Measurements from ENCODE around the gene STIM1. TPM values are rescaled to one million over a fixed set of nuclear protein-coding genes. Genes with fewer than 3 reads are reported as not detected.

STIM1 gene
- total RNA-seq, 1 donor from 2014 or later, result 9.6 TPM

- Mint-ChIP-seq H3K4me3 (ENCODE audit: unreplicated experiment) (no peak overlapping the region), H3K4me1 (ENCODE audit: low read depth, unreplicated experiment) (no peaks in the 10 kb centered on the region), H3K9me3 (ENCODE audit: unreplicated experiment) (no peaks in the 10 kb centered on the region), H3K36me3 (ENCODE audit: unreplicated experiment) (no peaks in the 10 kb centered on the region), H3K27me3 (ENCODE audit: unreplicated experiment) (peaks cover 1% of the 10 kb centered on the region), H3K27ac (ENCODE audit: unreplicated experiment) (no peak overlapping the region)
- no peak for TF ChIP-seq CTCF (IDR thresholded peaks at IDR 0.05; ENCODE audit: partially characterized antibody, unreplicated experiment)
- no peak for DNase-seq
Observed at GRCh38 chr11:4084406-4085125, 229.1 kb downstream of the STIM1 start.

- DNase-seq, result no peak
- no peak for TF ChIP-seq CTCF (IDR thresholded peaks at IDR 0.05; ENCODE audit: partially characterized antibody, unreplicated experiment)
- Mint-ChIP-seq H3K27ac (ENCODE audit: unreplicated experiment) (no peak overlapping the region), H3K36me3 (ENCODE audit: unreplicated experiment) (no peaks in the 10 kb centered on the region), H3K4me1 (ENCODE audit: low read depth, unreplicated experiment) (no peaks in the 10 kb centered on the region), H3K9me3 (ENCODE audit: unreplicated experiment) (no peaks in the 10 kb centered on the region), H3K4me3 (ENCODE audit: unreplicated experiment) (no peak overlapping the region), H3K27me3 (ENCODE audit: unreplicated experiment) (peaks cover 3% of the 10 kb centered on the region)
Observed at GRCh38 chr11:4085575-4085974, 230.1 kb downstream of the STIM1 start.

GRCh38 chr11:4086575-4087353, 231.3 kb downstream of the STIM1 start:
- Mint-ChIP-seq H3K27me3 (ENCODE audit: unreplicated experiment) (peaks cover 6% of the 10 kb centered on the region), H3K36me3 (ENCODE audit: unreplicated experiment) (no peaks in the 10 kb centered on the region), H3K27ac (ENCODE audit: unreplicated experiment) (no peak overlapping the region), H3K4me3 (ENCODE audit: unreplicated experiment) (no peak overlapping the region), H3K9me3 (ENCODE audit: unreplicated experiment) (no peaks in the 10 kb centered on the region), H3K4me1 (ENCODE audit: low read depth, unreplicated experiment) (no peaks in the 10 kb centered on the region)
- TF ChIP-seq CTCF (IDR thresholded peaks at IDR 0.05; ENCODE audit: partially characterized antibody, unreplicated experiment), result no peak
- no peak for DNase-seq

GRCh38 chr11:4087551-4087950, 232.1 kb downstream of the STIM1 start:
- no peaks in the 10 kb centered on the region for H3K9me3 Mint-ChIP-seq (ENCODE audit: unreplicated experiment)
- peaks cover 6% of the 10 kb centered on the region for H3K27me3 Mint-ChIP-seq (ENCODE audit: unreplicated experiment)
- H3K27ac Mint-ChIP-seq (ENCODE audit: unreplicated experiment), result no peak overlapping the region
- TF ChIP-seq CTCF (IDR thresholded peaks at IDR 0.05; ENCODE audit: partially characterized antibody, unreplicated experiment), result no peak
- no peak for DNase-seq
- no peaks in the 10 kb centered on the region for H3K36me3 Mint-ChIP-seq (ENCODE audit: unreplicated experiment)
- H3K4me1 Mint-ChIP-seq (ENCODE audit: low read depth, unreplicated experiment), result no peaks in the 10 kb centered on the region
- H3K4me3 Mint-ChIP-seq (ENCODE audit: unreplicated experiment), result no peak overlapping the region

- Mint-ChIP-seq H3K36me3 (ENCODE audit: unreplicated experiment) (no peaks in the 10 kb centered on the region), H3K27me3 (ENCODE audit: unreplicated experiment) (peaks cover 4% of the 10 kb centered on the region), H3K4me3 (ENCODE audit: unreplicated experiment) (no peak overlapping the region), H3K9me3 (ENCODE audit: unreplicated experiment) (no peaks in the 10 kb centered on the region), H3K4me1 (ENCODE audit: low read depth, unreplicated experiment) (no peaks in the 10 kb centered on the region), H3K27ac (ENCODE audit: unreplicated experiment) (no peak overlapping the region)
- TF ChIP-seq CTCF (IDR thresholded peaks at IDR 0.05; ENCODE audit: partially characterized antibody, unreplicated experiment), result no peak
- DNase-seq, result no peak
Observed at GRCh38 chr11:4090258-4090657, 234.8 kb downstream of the STIM1 start.
